H1 (cell line): ENCODE results near the gene AMHR2. TPM values are rescaled to one million over a fixed set of nuclear protein-coding genes. Genes with fewer than 3 reads are reported as not detected.

Source experiments
- ASH2L ChIP-seq: fragments of 200-600, 300-600 bp; sonication (generic); IDR thresholded peaks from one replicate; pipeline ENCODE4 v1.7.1; 2017; ENCODE audit warnings: low read length
- CBX5 ChIP-seq: fragments of 300-800, 300-1000 bp; sonication (generic); IDR thresholded peaks from 2 replicates; pipeline ENCODE4 v1.7.1; 2016; ENCODE audit warnings: antibody characterized with exemption, low read length, low read depth
- CHD1 ChIP-seq: IDR thresholded peaks from 2 replicates; pipeline ENCODE4 v1.6.1; 2012; ENCODE audit warnings: low read depth, low read length, improper control_type of control experiment
- CHD2 ChIP-seq: IDR thresholded peaks from 2 replicates; pipeline ENCODE4 v1.6.1; 2012; ENCODE audit warnings: low read length, improper control_type of control experiment
- CTBP2 ChIP-seq: IDR thresholded peaks from 2 replicates; pipeline ENCODE4 v1.7.0; 2011; ENCODE audit warnings: borderline replicate concordance, mild to moderate bottlenecking, moderate library complexity, mixed read lengths, low read length; ENCODE audit not compliant: insufficient read depth, insufficient read length
- CTCF ChIP-seq, 3 experiments: IDR thresholded peaks; 1 replicate in 2 of 3; 2 replicates in 1 of 3; pipeline versions ENCODE4 v1.5.1 to v1.6.1; 2011; ENCODE audit warnings: low read length in 3 of 3, mild to moderate bottlenecking in 3 of 3, inconsistent platforms in 2 of 3, low read depth in 1 of 3, moderate library complexity in 1 of 3; ENCODE audit not compliant: insufficient read depth in 1 of 3; ENCODE audit errors: control extremely low read depth in 1 of 3
- JUN ChIP-seq: IDR thresholded peaks from 2 replicates; pipeline ENCODE4 v1.6.1; 2011; ENCODE audit warnings: low read depth, mild to moderate bottlenecking, improper control_type of control experiment, low read length
- MAX ChIP-seq: IDR thresholded peaks from 2 replicates; pipeline ENCODE4 v1.6.1; 2012; ENCODE audit warnings: inconsistent platforms
- RAD21 ChIP-seq, 2 experiments: IDR thresholded peaks in 1 of 2; conservative IDR thresholded peaks in 1 of 2; 2 replicates each; pipeline ENCODE4 v1.6.1; 2011; ENCODE audit warnings: low read depth in 2 of 2, low read length in 2 of 2, improper control_type of control experiment in 1 of 2, inconsistent platforms in 1 of 2, mild to moderate bottlenecking in 1 of 2, moderate library complexity in 1 of 2
- RFX5 ChIP-seq: IDR thresholded peaks from 2 replicates; pipeline ENCODE4 v1.6.1; 2011; ENCODE audit warnings: low read depth, low read length, improper control_type of control experiment, borderline replicate concordance
- RXRA ChIP-seq: IDR thresholded peaks from 2 replicates; pipeline ENCODE4 v1.6.1; 2011; ENCODE audit warnings: low read depth, mild to moderate bottlenecking, low read length, moderate library complexity; ENCODE audit not compliant: insufficient read depth
- SIN3A ChIP-seq, 2 experiments: IDR thresholded peaks in 1 of 2; conservative IDR thresholded peaks in 1 of 2; 2 replicates each; pipeline ENCODE4 v1.6.1; 2011 to 2012; ENCODE audit warnings: low read length in 2 of 2, improper control_type of control experiment in 1 of 2, low read depth in 1 of 2, mild to moderate bottlenecking in 1 of 2
- SUZ12 ChIP-seq: fragments of 200-600 bp; sonication (generic); IDR thresholded peaks from 2 replicates; pipeline ENCODE4 v1.6.1; 2012; ENCODE audit warnings: mild to moderate bottlenecking, inconsistent platforms, low read length, moderate library complexity, mixed read lengths
- TAF7 ChIP-seq: optimal IDR thresholded peaks from 2 replicates; pipeline ENCODE3; 2011; ENCODE audit warnings: low read depth, mild to moderate bottlenecking, inconsistent platforms, low read length, moderate library complexity, borderline replicate concordance
- TEAD4 ChIP-seq: IDR thresholded peaks from 2 replicates; pipeline ENCODE4 v1.6.1; 2012; ENCODE audit warnings: low read depth, low read length, inconsistent platforms, mixed read lengths
- YY1 ChIP-seq: IDR thresholded peaks from 2 replicates; pipeline ENCODE4 v1.6.1; 2011; ENCODE audit warnings: low read depth, mild to moderate bottlenecking, low read length
- polyA plus RNA-seq, 7 experiments: library from polyadenylated mRNA; depleted of rRNA in 3 of 7; stranded (reverse) in 5 of 7; unstranded in 2 of 7; fragments of >200 nt in 5 of 7; fragments of 200-250 nt in 2 of 7; gene quantifications; 1 replicate in 5 of 7; 2 replicates in 1 of 7; 4 replicates in 1 of 7; pipeline versions ENCODE4 v1.2.1 to v1.2.3, GENCODE V29; 2011 to 2013; ENCODE audit warnings: missing spikeins in 2 of 7, mixed read lengths in 2 of 7
- total RNA-seq: library from RNA; stranded (reverse); fragmentation: NEBNext Ultra II Directional; extraction: Animal tissue kit (Norgen Biotek cat#: 25700); gene quantifications from 2 replicates; pipeline ENCODE4 v1.2.1, GENCODE V29; 2021

AMHR2 gene
- total and polyA plus RNA-seq, 2 of the 8 experiments (the other 6 are each of a cell fraction or from before 2014, with no cell fraction given): 0.29 to 0.35 TPM

DNA sequence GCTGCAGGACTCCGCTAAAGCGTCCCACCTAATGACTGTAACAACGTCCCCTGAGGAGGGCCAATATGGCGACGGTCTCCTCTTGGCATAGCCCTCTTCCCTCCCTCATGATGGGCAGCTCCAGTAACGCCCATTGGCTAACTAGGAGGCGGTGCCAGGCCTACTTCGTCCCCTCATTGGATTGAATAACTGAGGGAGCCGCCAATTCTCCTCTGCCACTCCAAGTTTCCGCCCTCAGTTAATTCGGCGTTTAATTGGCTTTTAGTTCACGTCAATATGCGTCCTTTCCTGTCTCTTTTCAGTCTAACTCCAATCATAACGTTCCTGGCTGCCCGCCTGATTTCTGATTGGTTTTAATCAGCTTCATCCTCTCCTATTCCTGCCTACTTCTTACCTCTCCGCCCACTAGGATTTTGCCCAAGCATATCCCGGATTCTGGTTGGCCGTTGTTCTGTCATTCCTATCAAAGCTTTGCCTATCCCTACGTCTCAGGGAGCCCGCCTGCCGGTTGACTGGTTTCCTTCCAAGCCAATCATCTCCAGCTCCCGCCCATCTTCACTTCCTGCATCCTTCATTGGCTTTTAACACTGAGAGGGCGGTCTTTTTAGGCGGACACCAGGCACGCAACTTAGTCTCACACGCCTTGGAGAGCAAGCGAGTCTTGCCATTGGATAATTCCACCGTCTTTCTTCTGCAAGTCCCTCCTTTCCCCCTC, 44.1 kb upstream of the AMHR2 start (continued):
- TF ChIP-seq JUN (no peak), MAX (peak; percentile 1; the same call in 1 of the 2 replicates), YY1 (peak; percentile 96), SUZ12 (no peak), CHD1 (no peak), SIN3A (conservative IDR thresholded peaks at IDR 0.05 in 1 of 2, IDR thresholded peaks at IDR 0.05 in 1 of 2; ENCODE audit: low read depth in 1 of 2, low read length in 2 of 2) (0 out of 4 replicates have a peak, but pooled peaks of 1 of the 2 experiments have one; percentile 19), TAF7 (no peak), CBX5 (no peak), CHD2 (peak; percentile 97), RAD21 (IDR thresholded peaks at IDR 0.05 in 1 of 2, conservative IDR thresholded peaks at IDR 0.05 in 1 of 2; ENCODE audit: low read depth in 2 of 2, low read length in 2 of 2) (no peak), ASH2L (no peak), RFX5 (no peak), TEAD4 (no peak), RXRA (no peak), CTCF (IDR thresholded peaks at IDR 0.05; ENCODE audit: control extremely low read depth in 1 of 3, insufficient read depth in 1 of 3, low read depth in 1 of 3, low read length in 3 of 3) (no peak), CTBP2 (no peak)
- TF ChIP-seq, all 59 proteins: peak for 13
